OCI-LY1 (cell line): ENCODE data around the gene CMIP.

Experiments used
- EZH2 ChIP-seq: fragments of 200-600 bp; sonication (generic), shearing (Covaris generic); IDR thresholded peaks from 2 replicates; pipeline ENCODE4 v1.8.0; 2017; ENCODE audit warnings: borderline replicate concordance, mixed run types, mild to moderate bottlenecking, antibody characterized with exemption, low read length, moderate library complexity, mixed read lengths
- TF ChIP-seq, protein P1 (sequence below): fragments of 200-600 bp; sonication (generic), shearing (Covaris generic); IDR thresholded peaks from 2 replicates; pipeline ENCODE4 v1.5.1; 2017; ENCODE audit warnings: mild to moderate bottlenecking, antibody characterized with exemption, low read length, moderate library complexity, mixed read lengths

DNA sequence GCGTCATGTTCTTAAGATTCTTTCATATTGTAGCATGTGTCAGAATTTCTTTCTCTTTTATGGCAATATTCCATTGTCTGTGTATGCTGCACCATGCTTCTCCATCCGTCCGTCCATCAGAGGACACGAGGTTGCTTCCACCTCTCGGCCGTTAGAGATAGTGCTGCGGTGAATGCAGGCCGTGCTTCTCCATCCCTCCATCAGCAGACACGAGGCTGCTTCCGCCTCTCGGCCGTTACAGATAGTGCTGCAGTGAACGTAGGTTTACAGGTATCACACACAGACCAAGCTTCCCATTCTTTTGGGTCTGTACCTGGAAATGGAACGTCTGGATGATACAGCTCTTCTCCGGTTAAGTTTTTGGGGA lies 113.5 kb downstream of the CMIP start:
- TF ChIP-seq, protein P1, sequence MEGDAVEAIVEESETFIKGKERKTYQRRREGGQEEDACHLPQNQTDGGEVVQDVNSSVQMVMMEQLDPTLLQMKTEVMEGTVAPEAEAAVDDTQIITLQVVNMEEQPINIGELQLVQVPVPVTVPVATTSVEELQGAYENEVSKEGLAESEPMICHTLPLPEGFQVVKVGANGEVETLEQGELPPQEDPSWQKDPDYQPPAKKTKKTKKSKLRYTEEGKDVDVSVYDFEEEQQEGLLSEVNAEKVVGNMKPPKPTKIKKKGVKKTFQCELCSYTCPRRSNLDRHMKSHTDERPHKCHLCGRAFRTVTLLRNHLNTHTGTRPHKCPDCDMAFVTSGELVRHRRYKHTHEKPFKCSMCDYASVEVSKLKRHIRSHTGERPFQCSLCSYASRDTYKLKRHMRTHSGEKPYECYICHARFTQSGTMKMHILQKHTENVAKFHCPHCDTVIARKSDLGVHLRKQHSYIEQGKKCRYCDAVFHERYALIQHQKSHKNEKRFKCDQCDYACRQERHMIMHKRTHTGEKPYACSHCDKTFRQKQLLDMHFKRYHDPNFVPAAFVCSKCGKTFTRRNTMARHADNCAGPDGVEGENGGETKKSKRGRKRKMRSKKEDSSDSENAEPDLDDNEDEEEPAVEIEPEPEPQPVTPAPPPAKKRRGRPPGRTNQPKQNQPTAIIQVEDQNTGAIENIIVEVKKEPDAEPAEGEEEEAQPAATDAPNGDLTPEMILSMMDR: no peak
- TF ChIP-seq EZH2: no peak
